K562 (cell line): ENCODE data around the gene TTLL3. TPM values are rescaled to one million over a fixed set of nuclear protein-coding genes. Genes with fewer than 3 reads are reported as not detected.

ENCODE experiments used
- ATAC-seq: fragments of 200-7000 bp; cut with Tn5 transposase; 3 replicates; pipeline ENCODE4 v1.9.1; 2020; ENCODE audit warnings: moderate library complexity
- BruUV-seq: library from RNA; stranded (reverse); fragments of 400-500 nt; replicated peaks from 2 replicates; lab custom pipeline; 2021; lab: Mats Ljungman, UMichigan
- CTCF ChIA-PET: fragments of 300-600 bp; formaldehyde crosslinking; extraction: SDS; loops from one replicate; lab custom pipeline; 2021; ENCODE audit warnings: low intra/inter-chr PET ratio; lab: Yijun Ruan, JAX
- POLR2A ChIA-PET: fragments of 300-600, 350-650 bp; sonication (Branson Sonifier 250); formaldehyde crosslinking; extraction: SDS; loops from one replicate; lab custom pipeline; 2021; ENCODE audit warnings: antibody characterized with exemption, inconsistent platforms; lab: Yijun Ruan, JAX
- DNase-seq, 4 experiments: peaks; one replicate each; pipeline versions ENCODE4 v3.0.0 to v3.0.0-alpha.2; 2011 to 2018; ENCODE audit warnings: low spot score in 3 of 4, mixed read lengths in 3 of 4; ENCODE audit errors: extremely low read depth in 1 of 4
- FAIRE-seq: peaks from 2 replicates; lab custom pipeline; 2011; peaks lifted over from hg19 to GRCh38; lab: Jason Lieb, UNC
- H2AFZ ChIP-seq: 2 replicates; pipeline ENCODE4 v1.6.0; 2011; ENCODE audit warnings: low read depth, low read length, control low read depth, inconsistent platforms
- H3K27ac ChIP-seq: fragments of 200-600 bp; 3 replicates; pipeline ENCODE4 v1.8.0; 2011; ENCODE audit warnings: low read depth, mild to moderate bottlenecking, control low read depth, inconsistent platforms, low read length, moderate library complexity, mixed read lengths; ENCODE audit errors: extremely low read depth
- H3K27me3 ChIP-seq, 2 experiments: fragments of 300-600 bp in 1 of 2; 2 replicates in 1 of 2; 3 replicates in 1 of 2; pipeline versions ENCODE4 v1.6.0 to v1.8.0; 2011; ENCODE audit warnings: inconsistent platforms in 2 of 2, low read length in 2 of 2, mild to moderate bottlenecking in 1 of 2, mixed read lengths in 1 of 2, moderate library complexity in 1 of 2; ENCODE audit not compliant: control insufficient read depth in 2 of 2, insufficient read depth in 2 of 2
- H3K36me3 ChIP-seq: fragments of 300-600 bp; 3 replicates; pipeline ENCODE4 v1.8.0; 2011; ENCODE audit warnings: mild to moderate bottlenecking, low read length, inconsistent platforms; ENCODE audit not compliant: control insufficient read depth, insufficient read depth
- H3K4me1 ChIP-seq, 2 experiments: fragments of 200-600 bp in 1 of 2; replicated peaks in 1 of 2; 2 replicates in 1 of 2; 3 replicates in 1 of 2; pipeline versions ENCODE4 v1.5.1 to v1.8.0; 2011; ENCODE audit warnings: inconsistent platforms in 2 of 2, low read length in 2 of 2, mild to moderate bottlenecking in 1 of 2, mixed read lengths in 1 of 2, moderate library complexity in 1 of 2; ENCODE audit not compliant: control insufficient read depth in 2 of 2, insufficient read depth in 2 of 2
- H3K4me2 ChIP-seq: 2 replicates; pipeline ENCODE4 v1.6.1; 2011; ENCODE audit warnings: low read length, control low read depth, inconsistent platforms, mixed read lengths; ENCODE audit not compliant: insufficient read depth
- H3K4me3 ChIP-seq: fragments of 200-600 bp; sonication (generic), shearing (Covaris generic); 2 replicates; pipeline ENCODE4 v1.5.1; 2016; ENCODE audit warnings: control low read depth, inconsistent platforms
- H3K79me2 ChIP-seq: fragments of 200-600 bp; 3 replicates; pipeline ENCODE4 v1.8.0; 2011; ENCODE audit warnings: low read length, inconsistent platforms; ENCODE audit not compliant: control insufficient read depth, insufficient read depth
- H3K9ac ChIP-seq, 2 experiments: 2 replicates each; pipeline versions ENCODE4 v1.6.0 to v1.6.1; 2011; ENCODE audit warnings: low read depth in 2 of 2, low read length in 2 of 2, control low read depth in 1 of 2, inconsistent platforms in 1 of 2, mild to moderate bottlenecking in 1 of 2, mixed read lengths in 1 of 2; ENCODE audit not compliant: insufficient read depth in 1 of 2
- H3K9me1 ChIP-seq: one replicate; pipeline ENCODE4 v1.6.0; 2011; ENCODE audit warnings: inconsistent platforms, mild to moderate bottlenecking, low read length, moderate library complexity; ENCODE audit not compliant: control insufficient read depth, insufficient read depth
- H3K9me3 ChIP-seq: replicated peaks from 2 replicates; pipeline ENCODE4 v1.5.1; 2011; ENCODE audit warnings: low read depth, low read length, inconsistent platforms; ENCODE audit not compliant: control insufficient read depth, insufficient read depth
- H4K20me1 ChIP-seq: replicated peaks from 2 replicates; pipeline ENCODE4 v1.6.1; 2011; ENCODE audit warnings: low read length, inconsistent platforms, mixed read lengths; ENCODE audit not compliant: control insufficient read depth, insufficient read depth
- CHAMP1 ChIP-seq: fragments of 450-650 bp; IDR thresholded peaks from 2 replicates; pipeline ENCODE4 v1.6.1; 2016; ENCODE audit warnings: mild to moderate bottlenecking
- PHF21A ChIP-seq: fragments of 450-650 bp; IDR thresholded peaks from 2 replicates; pipeline ENCODE4 v1.6.1; 2017; ENCODE audit warnings: low read depth, borderline replicate concordance
- POU5F1 ChIP-seq: fragments of 150-350 bp; IDR thresholded peaks from 2 replicates; pipeline ENCODE4 v1.6.1; 2014; ENCODE audit warnings: borderline replicate concordance, low read length, low read depth, mild to moderate bottlenecking; ENCODE audit not compliant: partially characterized antibody
- WGBS: fragments of 100-300 bp; shearing (Covaris generic); methylation state at CpG from one replicate; pipeline ENCODE4 v1.1.6; 2016; ENCODE audit warnings: low coverage, mixed read lengths; ENCODE audit not compliant: insufficient coverage; ENCODE audit errors: missing lambda C conversion rate; 5-methylcytosine and 5-hydroxymethylcytosine counted together
- in situ Hi-C: fragments of 300-500 bp; cut with MboI; formaldehyde crosslinking; loops from 4 replicates; pipeline ENCODE4 v1.15.0; 2018; ENCODE audit warnings: inconsistent platforms, mixed read lengths
- intact Hi-C: fragments of 100-400 bp; cut with micrococcal nuclease; formaldehyde crosslinking; loops from 2 replicates; pipeline ENCODE4 v1.14.2; 2022
- polyA plus RNA-seq, 8 experiments: library from polyadenylated mRNA; depleted of rRNA in 4 of 8; stranded (reverse) in 5 of 8; unstranded in 3 of 8; fragments of >200 nt; fragmentation: Nextera tagmentation in 2 of 8; fragmentation: Illumina TruSeq in 1 of 8; extraction: Ambion mirVana in 2 of 8; extraction: Trizol in 1 of 8; gene quantifications; 2 replicates each; pipeline versions ENCODE4 v1.2.1 to v1.2.3, GENCODE V29; 2011 to 2014; ENCODE audit warnings: inconsistent platforms in 1 of 8, missing spikeins in 1 of 8
- total RNA-seq, 7 experiments: library from RNA; depleted of rRNA in 6 of 7; stranded (reverse); fragments of >200 nt in 6 of 7; fragmentation: Illumina TruSeq in 2 of 7; extraction: Trizol in 2 of 7; gene quantifications; 2 replicates each; pipeline versions ENCODE4 v1.2.1 to v1.2.3, GENCODE V29; 2011 to 2021; ENCODE audit warnings: low replicate concordance in 1 of 7

Gene TTLL3
- total and polyA plus RNA-seq, 9 of the 15 experiments (the other 6 are each of a cell fraction or from before 2014, with no cell fraction given), result 8.9 to 106 (median 33.2) TPM

- no TSS peak for BruUV-seq
- H3K9ac ChIP-seq, result no peak overlapping the region
- H2AFZ ChIP-seq, result no peak overlapping the region
- intact Hi-C loops (no loop called here), in situ Hi-C loops (no loop called here)
- ChIA-PET CTCF (no interaction called here), POLR2A (interaction anchor here (1.2 kb wide), 1 partner anchor 17 kb away, joined by 4 read pairs; no protein-coding TSS in a partner anchor)
- DNase-seq (no peak), ATAC-seq (no peak), FAIRE-seq (no peak)
- H4K20me1 ChIP-seq, result no peaks in the 10 kb centered on the region
- H3K4me3 ChIP-seq, result no peak overlapping the region
- no peak overlapping the region for H3K27ac ChIP-seq
- no peaks in the 10 kb centered on the region for H3K27me3 ChIP-seq
- no peaks in the 10 kb centered on the region for H3K9me3 ChIP-seq
- no peaks in the 10 kb centered on the region for H3K9me1 ChIP-seq
- no peak overlapping the region for H3K4me2 ChIP-seq
- no peaks in the 10 kb centered on the region for H3K36me3 ChIP-seq
- TF ChIP-seq POU5F1, result no peak
- TF ChIP-seq CHAMP1, result no peak
- TF ChIP-seq PHF21A, result no peak
- H3K79me2 ChIP-seq, result no peaks in the 10 kb centered on the region
- peaks cover 12 to 27% of the 10 kb centered on the region in 2 experiments for H3K4me1 ChIP-seq
- 100% methylated on average over 1 of the region's 1 CpG for WGBS
Observed at GRCh38 chr3:9881441-9881840, 71.4 kb downstream of the TTLL3 start.
